AG20443 (cell line): ENCODE data around the gene PHGDH.
"Not testable (repeated sequence)": the region's sequence is repeated elsewhere in the genome, so short reads cannot be mapped to it uniquely, and the experiment has no call there.

Experiments used
- DNase-seq: peaks from one replicate; pipeline ENCODE4 v3.0.0; 2012; ENCODE audit warnings: low spot score, mixed read lengths

PHGDH gene

DNA sequence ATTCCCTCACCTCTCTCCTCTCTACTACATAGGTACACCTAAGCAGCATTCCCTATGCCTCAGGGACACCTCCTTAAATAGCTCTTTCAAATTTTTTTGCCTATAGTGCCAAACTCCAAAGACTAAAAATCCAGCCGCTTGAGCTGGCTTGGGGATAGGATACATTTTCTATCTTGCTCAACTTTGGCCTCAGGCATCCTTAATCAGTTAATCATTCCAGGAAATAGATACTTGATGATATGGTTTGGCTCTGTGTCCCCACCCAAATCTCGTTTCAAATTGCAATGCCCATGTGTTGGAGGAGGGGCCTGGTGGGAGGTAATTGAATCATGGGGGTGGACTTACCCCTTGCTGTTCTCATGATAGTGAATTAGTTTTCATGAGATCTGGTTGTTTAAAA is 11.4 kb upstream of the PHGDH start:
- DNase-seq = no peak

DNA sequence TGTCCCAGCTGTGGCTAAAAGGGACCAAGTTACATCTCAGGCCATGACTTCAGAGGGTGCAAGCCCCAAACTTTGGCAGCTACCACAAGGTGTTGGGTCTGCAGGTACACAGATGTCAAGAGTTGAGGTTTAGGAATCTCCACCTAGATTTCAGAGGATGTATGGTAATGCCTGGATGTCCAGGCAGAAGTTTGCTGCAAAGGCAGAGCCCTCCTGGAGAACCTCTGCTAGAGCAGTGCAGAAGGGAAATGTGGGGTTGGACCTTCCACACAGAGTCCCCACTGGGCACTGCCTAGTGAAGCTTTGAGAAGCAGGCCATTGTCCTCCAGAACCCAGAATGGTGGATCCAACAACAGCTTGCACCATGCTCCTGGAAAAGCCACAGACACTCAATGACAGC is 10.1 kb upstream of the PHGDH start:
- DNase-seq = no peak

- peak; percentile 44 for DNase-seq
These were observed 9.3 kb upstream of the PHGDH start for GRCh38 chr1:119702384-119702783.

DNA sequence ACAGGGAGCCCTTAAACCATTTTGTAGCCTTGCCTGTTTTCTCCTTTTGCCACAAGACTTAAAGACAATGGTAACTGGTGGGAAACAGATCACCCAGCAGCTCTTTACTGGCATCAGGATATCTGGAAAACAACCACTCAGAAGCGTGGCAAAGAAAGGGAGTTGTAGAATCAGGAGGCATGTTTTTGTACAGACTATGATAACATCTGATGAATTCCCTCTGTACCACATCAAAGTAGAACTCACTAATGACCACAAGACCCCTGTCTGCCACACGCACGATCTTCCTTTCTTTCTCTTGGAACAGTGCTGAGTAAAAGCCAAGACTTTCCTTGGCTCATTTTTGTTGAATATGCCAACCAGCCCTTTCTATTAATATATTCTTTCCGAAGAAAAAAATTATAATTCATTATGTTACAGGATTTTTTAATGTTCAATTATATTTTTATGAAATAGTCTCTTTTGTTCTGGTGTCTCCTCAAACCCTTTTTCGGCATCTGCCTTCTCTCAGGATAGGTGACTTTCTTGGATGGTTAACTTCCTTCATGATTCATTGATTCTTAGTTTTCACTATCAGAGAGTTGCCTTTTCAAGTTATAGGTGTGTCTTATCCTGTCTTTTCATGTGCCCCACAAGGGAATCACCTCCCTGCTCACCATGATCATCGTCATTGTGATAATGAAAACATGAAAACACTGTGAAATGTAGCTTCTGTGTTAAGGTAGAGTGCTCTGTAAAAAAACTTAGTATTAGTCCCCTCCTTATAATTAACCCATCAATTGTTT is 7.9 kb upstream of the PHGDH start:
- DNase-seq = no peak

- not testable (repeated sequence) for DNase-seq
These were observed 5.1 kb upstream of the PHGDH start for GRCh38 chr1:119706599-119706998.

GRCh38 chr1:119711356-119711803 is 354 bp upstream of the PHGDH start:
- not testable (repeated sequence) for DNase-seq

DNA sequence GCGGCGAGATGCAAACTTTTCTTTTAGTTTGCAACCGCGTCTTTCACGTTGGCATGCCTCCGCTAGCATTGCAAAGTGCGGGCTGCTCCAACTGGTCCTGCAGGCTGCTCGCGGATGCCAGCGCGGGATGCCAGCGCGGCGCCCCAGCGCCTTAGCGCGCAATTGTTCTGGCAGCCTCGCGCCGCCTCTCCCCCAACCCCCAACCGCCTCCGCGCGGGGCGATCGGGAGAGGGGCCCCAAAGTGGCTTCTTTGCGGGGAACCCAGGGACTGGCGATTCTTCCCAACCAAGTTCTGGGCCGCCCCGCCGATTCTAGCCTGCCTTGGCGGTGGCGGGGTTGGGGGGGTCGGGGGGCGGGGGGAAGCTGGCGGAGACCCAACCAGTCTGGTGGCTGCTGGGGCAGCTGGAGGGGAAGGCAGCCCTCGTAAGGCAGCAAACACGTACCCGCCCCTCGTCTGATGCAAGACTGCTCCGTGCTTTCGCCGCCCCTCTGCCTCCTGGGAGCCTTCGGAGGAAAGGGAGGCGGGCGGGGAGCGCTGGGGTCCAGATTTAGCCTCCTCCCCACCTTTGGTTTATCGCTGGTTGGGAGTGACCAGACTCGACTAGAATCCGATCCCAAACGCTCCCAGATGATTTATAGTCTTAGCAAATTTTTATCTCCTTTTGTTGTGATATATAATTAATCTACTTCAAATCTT is 756 bp downstream of the PHGDH start:
- DNase-seq = peak; percentile 91

DNA sequence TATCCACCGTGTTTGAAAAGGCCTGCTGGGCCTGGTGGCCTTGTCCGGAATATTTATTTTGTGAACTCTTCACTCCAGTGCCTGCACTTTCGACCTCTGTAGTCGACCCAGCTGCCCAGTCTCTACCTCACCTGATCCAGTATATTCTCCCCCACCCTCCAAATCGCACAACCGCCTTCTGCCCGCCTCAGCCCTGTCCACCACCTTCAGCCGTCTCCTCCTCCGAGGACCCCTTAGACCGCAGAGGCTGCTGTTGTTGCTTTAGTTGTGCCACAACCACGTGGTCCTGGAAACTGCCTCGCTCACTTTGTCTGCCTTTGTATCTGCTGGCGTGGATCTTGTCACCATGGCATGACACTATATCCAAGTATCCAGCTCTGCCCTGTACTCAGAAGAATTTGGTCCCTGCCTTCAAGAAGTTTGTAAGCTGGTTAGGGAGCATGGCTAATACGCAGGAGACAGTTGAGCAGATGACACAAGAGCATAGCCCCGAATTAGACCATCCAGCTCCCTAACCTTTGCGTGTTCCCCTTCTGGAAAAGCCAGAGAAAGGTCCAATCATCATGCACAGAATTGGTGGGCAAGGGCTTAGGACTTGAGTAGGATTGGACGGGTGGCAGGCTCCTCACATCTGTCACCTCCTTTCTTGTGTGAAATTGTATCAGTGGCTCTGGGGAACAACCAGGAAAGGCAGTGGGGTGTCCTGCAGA is 1.5 kb downstream of the PHGDH start:
- DNase-seq = peak; percentile 25

GRCh38 chr1:119713749-119714456 is 2.2 kb downstream of the PHGDH start:
- peak; percentile 32 for DNase-seq

- DNase-seq = no peak
These were observed 2.8 kb downstream of the PHGDH start for GRCh38 chr1:119714583-119714982.

DNA sequence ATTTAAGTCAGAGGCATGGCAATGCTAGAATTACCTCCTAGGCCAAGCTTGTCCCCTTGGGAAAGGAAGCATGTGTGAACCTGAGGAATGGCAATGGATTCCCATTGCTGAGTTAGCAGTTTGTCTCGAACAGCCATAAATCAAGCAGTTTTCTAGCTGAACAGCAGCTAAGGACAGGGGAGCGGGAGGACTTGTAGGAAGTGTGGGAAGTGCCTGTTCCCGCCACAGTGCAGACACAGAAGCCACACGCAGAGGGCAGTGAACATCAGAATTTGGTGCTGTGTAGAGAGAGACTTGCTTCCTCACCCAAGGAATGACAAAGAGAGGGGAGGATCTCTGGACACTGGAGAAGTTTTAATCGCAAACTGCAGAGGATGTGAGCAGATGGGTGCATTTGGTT is 3.8 kb downstream of the PHGDH start:
- DNase-seq = no peak

DNA sequence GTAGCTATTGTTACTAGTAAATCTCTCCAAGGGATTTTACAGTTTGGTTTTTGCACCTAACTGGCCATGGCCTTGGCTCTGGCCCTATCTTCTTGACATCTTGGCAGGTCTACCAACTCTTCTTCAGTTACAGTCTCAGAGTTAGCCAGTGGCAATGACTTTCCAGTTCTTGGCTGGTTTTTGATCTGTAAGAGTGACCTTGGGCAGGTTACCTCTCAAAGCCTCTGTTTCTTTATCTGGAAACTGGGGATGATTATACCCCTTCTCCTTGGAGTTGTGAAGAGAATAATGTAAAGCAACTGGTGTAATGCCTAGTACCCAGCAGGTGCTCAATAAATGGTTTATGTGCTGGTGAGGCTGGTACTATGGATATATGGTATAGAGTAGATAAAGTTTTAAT is 6.7 kb downstream of the PHGDH start:
- no peak for DNase-seq

- DNase-seq = no peak
These were observed 7.2 kb downstream of the PHGDH start for GRCh38 chr1:119718972-119719371.

DNA sequence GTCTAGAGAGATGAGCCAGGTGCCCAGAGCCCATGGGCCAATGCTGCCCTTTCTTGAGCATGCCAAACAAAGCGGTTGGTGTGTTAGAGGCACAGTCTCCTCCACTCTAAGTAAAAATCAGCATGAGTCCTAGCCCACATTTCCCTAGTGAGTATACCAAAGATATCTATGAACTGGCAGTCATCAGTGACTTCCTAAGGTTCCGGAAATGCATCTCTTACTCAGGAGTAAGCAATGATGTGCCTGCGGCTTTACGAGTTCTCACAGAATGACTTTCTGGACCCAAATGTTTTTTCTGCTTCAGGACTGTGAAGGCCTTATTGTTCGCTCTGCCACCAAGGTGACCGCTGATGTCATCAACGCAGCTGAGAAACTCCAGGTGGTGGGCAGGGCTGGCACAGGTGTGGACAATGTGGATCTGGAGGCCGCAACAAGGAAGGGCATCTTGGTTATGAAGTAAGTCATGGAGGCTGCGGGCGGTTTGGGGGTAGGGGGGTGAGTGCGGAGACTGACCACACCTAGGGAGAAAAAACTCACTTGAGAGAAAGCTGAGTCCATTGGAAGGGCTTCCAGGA is 9.2 kb downstream of the PHGDH start:
- DNase-seq = no peak

- DNase-seq = no peak
These were observed 10.2 kb downstream of the PHGDH start for GRCh38 chr1:119721896-119722295.

DNA sequence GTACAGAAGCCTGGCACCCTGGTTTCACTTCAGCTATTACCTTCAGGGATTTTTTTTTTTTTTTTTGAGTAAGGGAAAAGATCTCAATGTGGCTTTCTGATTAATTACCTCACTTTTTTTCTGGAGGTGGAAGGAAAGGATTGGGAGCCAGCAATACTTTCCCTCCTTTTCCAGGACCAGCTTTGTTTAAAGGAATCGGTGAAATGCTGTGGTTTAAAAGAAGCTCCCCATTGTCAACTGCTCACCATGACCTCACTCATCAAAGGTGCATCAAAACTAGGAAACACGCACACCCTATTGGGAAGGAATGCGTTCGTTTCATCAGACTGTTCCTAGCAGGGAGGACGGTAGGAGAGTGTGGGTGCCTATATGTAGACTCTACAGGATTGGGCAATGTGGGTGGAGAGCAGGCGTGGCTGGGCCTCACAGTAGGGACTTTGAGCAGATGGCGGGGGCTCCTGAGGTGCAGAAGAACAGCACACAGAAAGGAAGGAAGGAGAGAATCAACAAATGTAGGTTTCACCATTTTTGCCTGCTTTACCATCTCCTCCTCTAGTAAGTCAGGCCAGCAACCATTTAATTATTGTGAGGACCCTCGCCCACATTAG is 13.0 kb downstream of the PHGDH start:
- no peak for DNase-seq

- DNase-seq = no peak
These were observed 13.9 kb downstream of the PHGDH start for GRCh38 chr1:119725626-119726025.

DNA sequence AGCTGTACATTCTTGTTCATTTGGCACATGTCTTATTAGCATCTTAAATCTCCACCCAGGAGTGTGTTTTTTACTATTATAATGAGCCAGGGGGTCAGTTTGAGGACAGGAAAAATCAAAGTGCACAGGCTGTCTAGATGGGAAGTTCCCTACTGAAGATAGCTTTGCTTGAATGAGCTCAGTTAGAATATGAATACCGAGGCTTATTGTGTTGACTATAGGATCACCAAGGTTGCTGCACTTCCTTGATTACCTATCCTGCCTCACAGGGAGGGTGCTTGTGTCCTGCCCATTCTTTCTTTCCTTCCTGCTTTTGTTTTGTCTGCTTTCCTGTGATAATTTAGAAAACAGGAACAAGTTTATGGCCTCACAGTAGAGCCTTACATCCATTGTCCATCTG is 16.3 kb downstream of the PHGDH start:
- no peak for DNase-seq

GRCh38 chr1:119729044-119729443 is 17.3 kb downstream of the PHGDH start:
- no peak for DNase-seq

- no peak for DNase-seq
These were observed 19.3 kb downstream of the PHGDH start for GRCh38 chr1:119731060-119731459.

DNA sequence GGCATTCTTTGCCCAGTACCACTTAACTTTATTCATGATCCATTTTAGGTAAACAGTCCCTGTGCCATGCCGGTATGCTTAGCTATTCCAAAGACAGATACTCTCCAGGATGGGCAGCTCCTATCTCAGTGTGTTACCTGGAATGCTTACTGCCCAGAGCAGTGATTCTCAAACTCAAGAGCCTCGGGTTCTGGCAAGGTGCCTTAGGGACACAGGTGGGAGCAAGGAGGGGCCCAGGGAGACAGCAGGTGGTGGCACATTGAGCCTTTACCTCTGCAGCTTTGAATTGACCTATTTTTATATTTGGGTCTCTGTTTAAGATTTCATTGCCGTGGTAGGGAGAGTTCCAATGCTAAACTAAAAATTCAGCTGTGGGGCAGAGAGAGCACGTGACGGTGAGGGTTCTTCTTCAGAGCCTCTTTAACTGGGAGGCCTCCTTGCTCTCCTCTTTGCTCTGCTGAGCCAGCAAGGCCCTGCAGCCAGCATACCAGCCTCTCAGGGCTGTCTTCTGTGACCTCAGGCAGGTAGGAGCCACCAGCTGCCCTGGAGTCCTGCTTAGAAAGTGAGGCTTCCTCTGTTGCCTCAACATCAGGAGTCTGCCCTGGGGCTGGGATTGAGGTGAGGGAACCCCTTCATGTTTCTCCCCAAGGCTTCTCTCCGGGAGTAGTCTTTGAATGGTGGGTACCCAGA is 20.2 kb downstream of the PHGDH start:
- DNase-seq = no peak
